Spleen (tissue), 7 donors: ENCODE measurements around the gene ACOXL.

Source experiments
- CTCF ChIP-seq, 11 experiments: fragments of 200-600 bp in 7 of 11; fragments of 450-650 bp in 4 of 11; sonication (generic) in 4 of 11; IDR thresholded peaks in 8 of 11; conservative IDR thresholded peaks in 3 of 11; 1 replicate in 7 of 11; 2 replicates in 4 of 11; pipeline versions ENCODE4 v1.4.0 to v1.8.0; 2016 to 2021; ENCODE audit warnings: antibody characterized with exemption in 11 of 11, inconsistent platforms in 4 of 11, mild to moderate bottlenecking in 1 of 11
- POLR2AphosphoS5 ChIP-seq, 3 donors: sonication (generic); formaldehyde crosslinking; IDR thresholded peaks; one replicate each; pipeline ENCODE4 v1.5.1; 2017; ENCODE audit warnings: antibody characterized with exemption in 3 of 3
- donor health status: DM: no; HTN: no; CAD: no; lungs with moderate emphysema.
- donor health status: DM: no; HTN: no; CAD: no.
- donor health status: DM: no; HTN: no; CAD: no.

DNA sequence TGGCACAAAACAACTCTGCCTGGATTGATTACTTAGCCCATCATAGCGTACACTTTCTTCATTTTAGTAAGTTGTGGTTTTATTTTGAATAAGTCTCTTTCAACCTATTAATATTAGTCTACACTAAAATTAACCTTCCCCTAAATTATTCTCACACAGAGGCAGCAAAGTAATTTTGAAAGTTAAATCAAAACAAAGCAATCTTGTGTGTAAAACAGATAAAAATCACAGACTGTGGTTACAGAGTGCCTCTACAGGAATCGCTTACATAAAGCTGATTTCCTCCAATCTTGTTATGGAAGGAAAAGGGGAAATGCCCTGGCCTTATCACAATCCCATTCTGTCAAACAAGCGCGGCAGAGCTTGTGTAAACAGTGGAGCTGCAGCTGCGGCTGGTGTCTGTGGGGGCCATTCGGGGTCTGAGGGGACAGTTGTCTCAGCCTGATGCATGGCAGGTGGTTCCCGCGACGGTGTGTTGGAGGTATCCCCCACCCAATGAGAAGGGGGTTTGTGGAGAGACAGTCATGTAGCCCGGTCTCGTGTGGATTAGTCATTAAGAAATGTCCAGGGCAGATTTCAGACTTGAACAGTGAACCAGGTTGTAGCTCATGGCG lies 430.5 kb downstream of the ACOXL start:
- no peak for TF ChIP-seq CTCF (IDR thresholded peaks at IDR 0.05 in 8 of 11, conservative IDR thresholded peaks at IDR 0.05 in 3 of 11)
- TF ChIP-seq POLR2AphosphoS5 (IDR thresholded peaks at IDR 0.05) = no peak
